Activated CD4-positive, alpha-beta T cell treated with anti-CD3 and anti-CD28 coated beads, Interleukin-10, Interleukin-2, amounts not matched to agents 100 ng/mL and 50 ng/mL, durations not matched to agents 16 hours and 8 hours (primary cell): Measurements from ENCODE around the gene RIT1.
"Not testable (repeated sequence)": the region's sequence is repeated elsewhere in the genome, so short reads cannot be mapped to it uniquely, and the experiment has no call there.

Source experiments
- DNase-seq: peaks from one replicate; pipeline ENCODE4 v3.0.0-alpha.2; 2020

Gene RIT1

DNA sequence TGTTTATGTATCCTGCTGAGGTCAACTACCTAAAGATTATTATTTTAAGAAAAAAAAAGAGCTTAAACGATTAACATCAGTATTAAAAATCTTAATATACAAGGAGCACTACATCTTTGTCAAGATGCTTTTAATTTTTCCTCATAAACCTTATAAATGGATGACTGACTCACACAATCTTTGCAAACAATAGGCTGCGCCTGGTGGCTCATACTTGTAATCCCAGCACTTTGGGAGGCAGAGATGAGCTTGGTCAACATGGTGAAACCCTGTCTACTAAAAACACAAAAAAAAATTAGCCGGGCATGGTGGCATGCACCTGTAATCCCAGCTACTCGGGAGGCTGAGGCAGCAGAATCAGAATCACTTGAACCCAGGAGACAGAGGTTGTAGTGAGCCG lies 21.3 kb upstream of the RIT1 start:
- no peak for DNase-seq

DNA sequence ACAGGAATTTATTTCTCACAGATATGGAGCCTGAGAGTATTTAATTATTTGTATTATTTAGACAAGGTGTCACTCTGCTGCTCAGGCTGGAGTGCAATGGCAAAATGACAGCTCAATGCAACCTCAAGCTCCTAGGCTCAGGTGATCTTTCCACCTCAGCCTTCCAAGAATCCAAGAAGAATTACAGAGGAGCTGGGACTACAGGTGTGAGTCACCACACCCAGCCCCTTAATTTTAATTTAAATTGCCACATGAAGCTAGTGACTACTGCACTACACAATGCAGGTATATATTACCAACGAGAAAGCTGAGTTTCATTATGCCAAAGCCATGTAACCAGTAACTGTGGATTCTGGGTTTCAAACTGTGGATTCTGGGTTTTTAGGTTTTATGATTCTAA lies 20.9 kb upstream of the RIT1 start:
- no peak for DNase-seq

- DNase-seq: no peak
Measured at GRCh38 chr1:155931332-155932038, 20.3 kb upstream of the RIT1 start.

GRCh38 chr1:155930725-155931124 lies 19.6 kb upstream of the RIT1 start:
- DNase-seq: not testable (repeated sequence)

DNA sequence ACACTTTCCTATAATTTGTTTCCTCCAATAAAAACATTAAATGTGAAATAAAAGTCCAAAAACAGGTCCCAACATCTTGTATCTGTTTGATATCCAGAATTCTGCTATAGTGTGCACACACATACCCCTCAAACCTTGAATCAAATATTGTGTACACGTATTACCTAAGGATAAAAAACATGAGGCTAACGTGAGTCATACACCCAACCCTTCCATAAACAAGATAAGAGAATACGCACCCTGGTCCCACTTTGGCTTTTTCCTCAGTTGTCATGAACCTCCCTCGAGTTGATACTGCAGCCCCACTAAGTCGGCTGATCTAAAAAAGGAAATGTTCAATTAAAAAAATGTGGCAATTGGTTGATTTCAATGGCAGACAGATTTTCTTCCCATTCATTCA lies 17.9 kb upstream of the RIT1 start:
- DNase-seq: no peak

DNA sequence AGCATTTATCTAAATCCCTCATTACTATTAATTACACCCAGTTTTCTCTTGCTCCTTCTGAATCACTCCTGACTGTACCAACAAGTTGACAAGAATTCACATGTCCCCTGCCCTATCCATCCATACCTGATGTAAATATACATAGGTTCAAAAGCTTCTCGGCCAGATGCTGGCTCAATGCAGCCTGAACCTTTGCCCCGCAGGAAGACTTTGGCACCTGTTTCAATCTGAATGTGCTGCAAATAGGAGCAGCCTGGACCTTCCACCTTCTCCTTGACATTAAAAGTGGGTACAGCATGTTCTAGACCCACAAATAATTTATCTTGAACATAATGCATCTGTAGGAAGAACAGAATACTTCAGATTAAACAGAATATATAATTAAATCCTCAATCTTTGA lies 14.4 kb upstream of the RIT1 start:
- DNase-seq: no peak

DNA sequence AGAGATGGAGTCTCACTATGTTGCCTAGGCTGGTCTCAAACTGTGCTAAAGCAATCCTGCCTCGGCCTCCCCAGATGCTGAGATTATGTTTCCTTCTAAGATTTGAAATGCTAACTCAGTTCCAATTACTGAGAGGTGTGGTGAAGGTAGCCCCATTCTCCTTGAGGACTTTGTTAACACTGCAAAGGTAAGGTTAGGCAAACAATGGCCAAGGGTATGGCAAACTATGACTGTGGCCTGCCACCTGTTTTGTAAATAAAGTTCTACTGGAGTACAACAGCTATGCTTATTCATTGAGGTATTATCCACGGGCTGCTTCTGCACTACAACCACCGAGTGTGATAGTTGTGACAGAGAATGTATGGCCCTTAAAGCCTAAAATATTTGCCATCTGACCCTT lies 9.6 kb upstream of the RIT1 start:
- no peak for DNase-seq

- no peak for DNase-seq
Measured at GRCh38 chr1:155919801-155920200, 8.7 kb upstream of the RIT1 start.

GRCh38 chr1:155918660-155919059 lies 7.5 kb upstream of the RIT1 start:
- no peak for DNase-seq

- DNase-seq: no peak
Measured at GRCh38 chr1:155913969-155914757, 3.0 kb upstream of the RIT1 start.

DNA sequence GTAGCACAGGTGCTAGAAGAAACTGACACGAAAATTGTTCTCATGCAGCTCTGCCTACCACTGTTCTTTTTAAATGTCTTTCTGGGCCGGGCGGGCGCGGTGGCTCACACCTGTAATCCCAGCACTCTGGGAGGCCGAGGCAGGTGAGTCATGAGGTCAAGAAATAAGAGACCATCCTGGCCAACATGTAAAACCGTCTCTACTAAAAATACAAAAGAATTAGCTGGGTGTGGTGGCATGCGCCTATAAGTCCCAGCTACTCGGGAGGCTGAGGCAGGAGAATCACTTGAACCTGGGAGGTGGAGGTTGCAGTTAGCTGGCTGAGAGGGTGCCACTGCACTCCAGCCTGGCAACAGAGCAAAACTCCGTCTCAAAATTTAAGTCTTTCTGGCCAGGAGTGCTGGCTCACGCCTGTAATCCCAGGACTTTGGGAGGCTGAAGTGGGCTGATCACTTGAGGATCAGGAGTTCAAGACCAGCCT lies 947 bp upstream of the RIT1 start:
- no peak for DNase-seq

- no peak for DNase-seq
Measured at GRCh38 chr1:155910621-155911121, 478 bp downstream of the RIT1 start.

DNA sequence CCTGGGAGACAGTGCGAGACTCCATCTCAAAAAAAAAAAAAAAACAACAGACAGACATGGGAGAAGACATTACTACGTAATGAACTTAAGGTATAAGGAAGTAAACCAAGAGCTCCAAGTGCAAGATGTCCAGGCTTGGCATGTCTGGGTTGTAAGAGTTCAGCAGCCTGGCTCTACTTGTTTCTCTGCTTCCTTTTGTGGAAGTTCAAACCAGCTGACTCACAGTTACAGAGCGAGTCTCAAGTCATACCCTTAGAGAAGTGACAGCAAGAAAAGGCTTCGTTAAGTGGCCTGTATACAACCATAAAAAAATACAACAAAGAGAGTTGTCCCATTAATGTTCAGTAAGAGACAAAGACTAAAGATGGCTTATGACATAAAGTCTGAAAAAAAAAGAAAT lies 1.3 kb downstream of the RIT1 start:
- peak; percentile 28 for DNase-seq

DNA sequence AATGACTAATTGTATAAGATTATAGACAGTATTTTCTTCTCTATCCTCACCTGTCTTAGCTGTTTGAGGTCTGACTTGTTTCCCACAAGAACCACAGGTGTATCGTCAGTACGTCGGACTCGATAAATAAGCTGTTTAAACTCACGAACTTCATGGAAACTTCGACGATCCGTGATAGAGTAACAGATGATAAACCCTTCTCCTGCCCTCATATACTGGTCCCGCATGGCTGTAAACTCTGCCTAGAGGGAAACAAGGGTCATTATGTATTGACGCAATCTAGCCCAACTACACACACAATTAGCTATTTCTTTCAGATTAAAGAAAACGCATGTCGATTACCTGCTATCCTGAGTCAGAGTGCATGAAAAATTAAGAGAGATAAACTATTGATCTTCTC lies 6.9 kb downstream of the RIT1 start:
- no peak for DNase-seq

DNA sequence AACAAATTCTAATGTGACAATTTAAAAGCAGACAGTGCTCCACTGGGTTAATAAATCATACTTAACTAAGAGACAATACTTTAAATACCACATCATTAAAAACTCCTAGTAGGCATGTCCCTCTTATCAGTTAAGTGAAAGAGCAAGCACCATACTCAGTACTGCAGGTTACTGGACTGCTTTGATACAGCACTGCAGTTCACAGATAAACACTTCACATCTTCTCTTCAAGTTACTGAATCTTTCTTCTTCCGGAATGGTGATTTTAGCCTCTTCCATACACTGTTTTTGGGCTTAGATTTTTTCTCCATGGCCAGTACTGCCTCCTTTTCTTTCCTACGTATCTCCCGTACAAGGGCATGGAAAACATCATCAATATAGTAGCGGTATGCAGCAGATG lies 11.0 kb downstream of the RIT1 start:
- no peak for DNase-seq

DNA sequence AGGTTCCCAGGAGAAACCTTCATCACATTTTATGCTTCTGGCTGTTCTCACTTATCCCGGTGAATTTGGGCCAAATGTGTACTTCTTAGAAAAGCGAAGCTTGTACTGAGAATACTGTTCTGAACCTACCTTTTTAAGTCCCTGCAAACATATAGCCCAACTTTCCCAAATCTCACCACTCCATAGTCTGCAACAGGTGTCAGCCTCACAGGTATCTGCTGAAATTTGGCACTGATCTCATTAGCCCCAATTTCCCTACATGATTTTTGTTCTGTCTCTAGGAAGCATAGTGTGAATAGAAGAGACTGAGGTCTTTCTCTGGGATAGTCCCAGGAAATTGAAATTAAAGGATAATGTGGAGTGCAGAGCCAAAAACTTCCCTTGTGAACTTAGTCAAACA lies 11.5 kb downstream of the RIT1 start:
- no peak for DNase-seq

GRCh38 chr1:155898888-155899287 lies 12.3 kb downstream of the RIT1 start:
- no peak for DNase-seq

DNA sequence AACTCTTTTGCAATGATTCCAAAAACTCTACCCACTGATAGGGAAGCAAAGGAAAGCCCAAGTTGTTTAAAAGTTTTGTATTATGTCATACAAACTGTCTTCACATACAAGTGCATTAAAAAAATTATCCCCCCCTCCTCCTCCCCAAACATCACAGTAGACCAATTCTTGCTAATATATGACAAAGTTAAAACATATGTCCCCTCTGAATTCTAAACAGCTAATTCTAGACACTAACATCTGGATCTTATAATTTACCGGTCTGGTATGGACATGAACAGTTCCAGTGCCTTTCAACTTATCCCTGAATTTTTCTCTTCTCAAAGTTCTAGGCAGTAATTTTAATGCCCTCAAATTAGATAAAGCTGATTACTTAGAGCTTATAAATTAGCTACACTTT lies 13.4 kb downstream of the RIT1 start:
- no peak for DNase-seq

DNA sequence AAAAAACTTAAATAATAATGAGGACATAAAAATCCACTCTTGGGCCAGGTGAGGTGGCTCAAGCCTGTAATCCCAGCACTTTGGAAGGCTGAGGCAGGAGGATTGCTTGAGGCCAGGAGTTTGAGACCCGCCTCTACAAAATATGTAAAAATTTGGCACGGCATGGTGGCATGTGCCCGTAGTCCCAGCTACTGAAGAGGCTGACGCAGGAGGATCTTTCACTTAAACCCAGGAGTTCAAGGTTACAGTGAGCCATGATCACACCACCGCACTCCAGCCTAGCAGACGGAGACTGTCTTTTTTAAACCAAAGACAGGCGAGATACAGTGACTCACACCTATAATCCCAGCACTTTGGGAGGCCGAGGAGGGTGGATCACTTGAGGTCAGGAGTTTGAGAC lies 14.7 kb downstream of the RIT1 start:
- not testable (repeated sequence) for DNase-seq

DNA sequence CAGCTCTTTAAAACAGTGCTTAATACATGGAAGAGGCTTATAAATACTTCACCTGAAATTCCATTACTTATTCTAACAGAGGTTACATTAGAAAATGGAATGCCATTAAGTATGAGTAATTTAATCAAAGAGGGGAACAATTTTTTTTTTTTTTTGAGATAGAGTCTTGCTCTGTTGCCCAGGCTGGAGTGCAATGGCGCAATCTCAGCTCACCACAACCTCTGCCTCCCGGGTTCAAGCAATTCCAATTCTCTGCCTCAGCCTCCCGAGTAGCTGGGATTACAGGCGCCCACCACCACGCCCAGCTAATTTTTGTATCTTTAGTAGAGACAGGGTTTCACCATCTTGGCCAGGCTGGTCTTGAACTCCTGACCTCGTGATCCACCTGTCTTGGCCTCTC lies 15.5 kb downstream of the RIT1 start:
- DNase-seq: not testable (repeated sequence)

DNA sequence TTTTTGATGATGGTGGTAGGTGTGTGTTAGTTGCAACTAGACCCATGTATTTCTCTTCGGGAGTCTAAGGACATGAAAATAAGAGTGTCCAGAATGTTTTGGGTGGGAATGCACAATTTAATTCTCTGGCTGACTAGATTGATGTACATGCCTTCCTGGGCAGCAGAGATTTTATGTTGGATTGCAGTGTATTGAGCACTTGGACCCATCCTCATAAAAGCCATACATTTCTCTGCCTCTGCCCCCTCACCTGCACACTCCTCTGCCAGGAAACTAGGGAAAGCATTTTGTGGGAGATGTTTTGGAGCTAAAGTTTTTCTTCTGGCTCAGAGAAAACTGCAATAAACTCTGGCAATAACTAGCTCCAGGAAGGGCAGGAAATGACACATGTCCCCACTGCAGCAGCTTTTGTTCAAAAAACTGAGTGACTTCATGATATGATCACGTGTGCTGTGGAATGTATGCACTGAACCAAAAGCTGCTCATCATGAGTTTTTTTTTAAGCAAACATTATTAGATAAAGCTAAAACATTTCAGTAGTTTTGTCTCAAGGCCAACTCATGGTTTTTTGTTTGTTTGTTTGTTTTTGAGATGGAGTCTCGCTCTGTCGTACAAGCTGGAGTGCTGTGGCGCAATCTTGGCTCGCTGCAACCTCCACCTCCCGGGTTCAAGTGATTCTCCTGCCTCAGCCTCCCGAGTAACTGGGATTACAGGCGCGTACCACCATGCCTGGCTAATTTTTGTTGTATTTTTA lies 17.6 kb downstream of the RIT1 start:
- peak; percentile 41 for DNase-seq

DNA sequence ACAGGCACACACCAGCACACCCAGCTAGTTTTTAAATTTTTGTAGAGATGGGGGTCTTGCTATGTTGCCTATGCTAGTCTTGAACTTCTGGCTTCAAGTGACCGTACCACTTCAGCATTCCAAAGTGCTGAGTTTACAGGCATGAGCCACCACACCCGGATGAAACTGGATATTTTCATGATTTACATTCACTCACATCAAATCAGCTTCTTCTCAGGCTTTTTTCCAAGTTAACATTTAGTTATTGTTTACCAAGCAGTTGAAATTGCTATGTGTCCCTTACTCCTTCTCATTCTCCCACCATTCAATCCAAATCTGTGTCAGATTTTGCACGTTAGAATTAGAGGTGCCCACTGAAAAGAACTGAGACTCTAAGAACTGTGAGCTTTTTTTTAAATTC lies 18.4 kb downstream of the RIT1 start:
- DNase-seq: no peak

DNA sequence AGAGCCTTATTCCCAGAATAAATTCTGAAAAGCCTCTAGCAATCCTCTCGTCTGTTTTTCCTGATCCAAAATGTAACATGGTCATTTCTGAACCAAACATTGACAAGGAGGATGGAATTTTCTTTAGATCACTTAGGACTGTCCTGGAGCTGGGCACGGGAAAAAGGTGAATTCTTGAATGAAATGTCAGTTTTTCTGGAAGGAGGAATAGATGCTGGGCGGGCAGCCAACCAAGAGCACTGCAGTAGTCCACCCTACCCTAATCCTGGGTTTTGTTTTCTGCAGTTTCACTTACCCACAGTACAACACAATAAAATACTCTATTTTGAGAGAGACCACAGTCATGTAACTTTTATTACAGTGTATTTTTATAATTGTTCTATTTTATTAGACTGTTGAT lies 20.9 kb downstream of the RIT1 start:
- no peak for DNase-seq

GRCh38 chr1:155889566-155889965 lies 21.6 kb downstream of the RIT1 start:
- no peak for DNase-seq
